Activated CD8-positive, alpha-beta T cell treated with anti-CD3 and anti-CD28 coated beads for 36 hours (primary cell): ENCODE results near the gene STYXL1. TPM values are rescaled to one million over a fixed set of nuclear protein-coding genes. Genes with fewer than 3 reads are reported as not detected.

ENCODE experiments used
- ATAC-seq: fragments of 200-7000 bp; cut with Tn5 transposase; one replicate; pipeline ENCODE4 v1.10.0; 2021; ENCODE audit warnings: mild to moderate bottlenecking, moderate library complexity
- CTCF ChIA-PET: fragments of 350-600 bp; sonication (Branson Sonifier 250); formaldehyde crosslinking; loops from one replicate; lab custom pipeline; 2021; ENCODE audit warnings: antibody characterized with exemption; lab: Charles Lee
- POLR2A ChIA-PET: fragments of 350-600 bp; sonication (Branson Sonifier 250); formaldehyde crosslinking; loops from one replicate; lab custom pipeline; 2021; ENCODE audit warnings: antibody characterized with exemption; lab: Charles Lee
- DNase-seq: peaks from one replicate; pipeline ENCODE4 v3.0.0-alpha.2; 2020
- H3K27ac Mint-ChIP-seq: one replicate; pipeline ENCODE4 v1.8.0; 2021; ENCODE audit warnings: mild to moderate bottlenecking, mixed read lengths
- H3K27me3 Mint-ChIP-seq: one replicate; pipeline ENCODE4 v1.8.0; 2021; ENCODE audit warnings: mixed read lengths
- H3K36me3 Mint-ChIP-seq: one replicate; pipeline ENCODE4 v1.8.0; 2021; ENCODE audit warnings: low read depth, mixed read lengths
- H3K4me1 Mint-ChIP-seq: one replicate; pipeline ENCODE4 v1.8.0; 2021; ENCODE audit warnings: low read depth, mixed read lengths
- H3K4me3 Mint-ChIP-seq: one replicate; pipeline ENCODE4 v1.8.0; 2021; ENCODE audit warnings: mild to moderate bottlenecking, moderate library complexity, mixed read lengths
- H3K9me3 Mint-ChIP-seq: one replicate; pipeline ENCODE4 v1.8.0; 2021; ENCODE audit warnings: mixed read lengths
- intact Hi-C: fragments of 100-400 bp; cut with micrococcal nuclease; formaldehyde crosslinking; loops from one replicate; pipeline ENCODE4 v1.10.0; 2022
- total RNA-seq, 2 experiments: library from RNA; stranded (reverse); gene quantifications; one replicate each; pipeline ENCODE4 v1.2.3, GENCODE V29; 2021
- TF ChIP-seq, protein P1 (sequence below): fragments of 200-600 bp; IDR thresholded peaks from one replicate; pipeline ENCODE4 v1.8.0; 2022; ENCODE audit warnings: antibody characterized with exemption, mild to moderate bottlenecking

Gene STYXL1
- total RNA-seq, 2 experiments from 2014 or later = 25.9 to 26.9 TPM

DNA sequence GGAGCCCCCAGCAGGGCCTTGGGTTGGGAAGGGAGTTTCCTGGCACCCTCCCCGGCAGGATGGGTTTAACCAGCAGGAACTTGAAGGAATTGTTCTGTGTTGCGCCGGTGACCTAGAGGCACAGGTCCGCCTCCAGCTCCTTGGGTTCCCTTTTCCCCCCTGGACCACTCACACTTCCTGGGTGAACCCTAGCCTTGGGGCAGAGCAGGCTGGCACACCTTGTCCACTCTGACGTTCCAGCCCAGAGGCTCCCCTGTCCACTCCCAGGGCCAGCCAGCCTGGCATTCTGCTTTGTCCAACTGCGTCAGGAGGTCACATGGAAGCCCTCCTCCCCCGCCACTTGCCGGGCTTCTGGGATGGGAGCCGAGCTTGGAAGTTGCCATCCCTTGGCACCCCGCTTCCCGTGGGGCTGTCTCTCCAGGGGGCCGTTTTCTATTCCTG lies 79.2 kb downstream of the STYXL1 start:
- H3K4me1 Mint-ChIP-seq = no peaks in the 10 kb centered on the region
- ATAC-seq (no peak), DNase-seq (no peak)
- H3K27me3 Mint-ChIP-seq = no peaks in the 10 kb centered on the region
- ChIA-PET CTCF (no interaction called here), POLR2A (no interaction called here)
- H3K9me3 Mint-ChIP-seq = no peaks in the 10 kb centered on the region
- intact Hi-C loops = no loop called here
- H3K27ac Mint-ChIP-seq = no peak overlapping the region
- no peak overlapping the region for H3K4me3 Mint-ChIP-seq
- peaks cover 7% of the 10 kb centered on the region for H3K36me3 Mint-ChIP-seq
- TF ChIP-seq, protein P1, sequence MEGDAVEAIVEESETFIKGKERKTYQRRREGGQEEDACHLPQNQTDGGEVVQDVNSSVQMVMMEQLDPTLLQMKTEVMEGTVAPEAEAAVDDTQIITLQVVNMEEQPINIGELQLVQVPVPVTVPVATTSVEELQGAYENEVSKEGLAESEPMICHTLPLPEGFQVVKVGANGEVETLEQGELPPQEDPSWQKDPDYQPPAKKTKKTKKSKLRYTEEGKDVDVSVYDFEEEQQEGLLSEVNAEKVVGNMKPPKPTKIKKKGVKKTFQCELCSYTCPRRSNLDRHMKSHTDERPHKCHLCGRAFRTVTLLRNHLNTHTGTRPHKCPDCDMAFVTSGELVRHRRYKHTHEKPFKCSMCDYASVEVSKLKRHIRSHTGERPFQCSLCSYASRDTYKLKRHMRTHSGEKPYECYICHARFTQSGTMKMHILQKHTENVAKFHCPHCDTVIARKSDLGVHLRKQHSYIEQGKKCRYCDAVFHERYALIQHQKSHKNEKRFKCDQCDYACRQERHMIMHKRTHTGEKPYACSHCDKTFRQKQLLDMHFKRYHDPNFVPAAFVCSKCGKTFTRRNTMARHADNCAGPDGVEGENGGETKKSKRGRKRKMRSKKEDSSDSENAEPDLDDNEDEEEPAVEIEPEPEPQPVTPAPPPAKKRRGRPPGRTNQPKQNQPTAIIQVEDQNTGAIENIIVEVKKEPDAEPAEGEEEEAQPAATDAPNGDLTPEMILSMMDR = no peak

DNA sequence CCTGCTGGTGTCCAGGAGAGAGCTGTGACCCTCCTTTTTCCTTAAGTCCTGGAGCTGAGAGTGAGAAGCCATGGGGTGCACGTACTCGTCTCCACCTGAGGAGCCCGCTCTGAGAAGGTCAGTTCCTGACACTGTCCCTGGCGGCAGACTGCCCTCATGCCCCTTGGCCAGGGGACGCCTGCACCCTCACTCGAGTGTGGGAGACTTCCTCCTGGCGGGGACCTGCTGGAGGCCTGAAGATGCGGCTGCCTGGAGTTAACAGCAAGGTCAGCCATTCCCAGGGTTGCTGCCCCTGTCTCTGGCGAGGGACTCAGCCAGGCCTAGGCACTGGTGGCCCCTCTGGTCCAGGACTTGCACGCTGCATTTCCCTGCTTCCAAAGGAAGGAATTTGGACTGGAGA lies 79.8 kb downstream of the STYXL1 start:
- no peak for DNase-seq
- Mint-ChIP-seq H3K9me3 (no peaks in the 10 kb centered on the region), H3K4me3 (no peak overlapping the region), H3K27ac (no peak overlapping the region), H3K4me1 (no peaks in the 10 kb centered on the region), H3K27me3 (no peaks in the 10 kb centered on the region), H3K36me3 (peaks cover 7% of the 10 kb centered on the region)
- POLR2A ChIA-PET = no interaction called here
- no peak for ATAC-seq
- CTCF ChIA-PET = no interaction called here
- TF ChIP-seq, protein P1 = no peak
- intact Hi-C loops = no loop called here

DNA sequence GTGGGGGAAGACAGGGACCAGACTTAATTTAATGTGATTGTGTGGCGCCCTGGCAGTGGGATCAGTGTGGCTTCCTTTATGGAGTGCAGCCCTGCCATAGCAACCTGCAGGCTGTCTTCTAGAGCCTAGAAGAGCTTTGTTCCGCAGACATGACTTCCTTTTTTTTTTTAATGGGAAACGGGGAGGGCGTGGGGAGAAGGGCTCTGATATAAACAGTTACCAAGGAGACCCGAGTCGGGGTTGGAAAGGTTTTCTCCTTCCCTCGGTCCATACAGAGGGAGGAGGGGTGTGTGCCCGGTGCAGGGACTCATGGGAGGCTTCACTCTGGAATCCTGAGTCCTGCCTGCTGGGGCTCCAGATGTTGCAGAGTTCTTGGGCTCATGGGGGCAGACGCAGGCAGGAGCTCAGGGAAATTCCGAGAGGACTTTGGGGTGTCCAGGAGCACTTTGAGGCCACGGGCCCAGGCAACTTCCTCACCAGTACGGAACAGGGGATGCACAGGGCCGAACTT lies 80.3 kb downstream of the STYXL1 start:
- no peak overlapping the region for H3K4me3 Mint-ChIP-seq
- no peak for ATAC-seq
- H3K27me3 Mint-ChIP-seq = no peaks in the 10 kb centered on the region
- TF ChIP-seq, protein P1 = no peak
- ChIA-PET POLR2A (no interaction called here), CTCF (interaction anchor here (0.6 kb wide), 1 partner anchor 25 kb away, joined by 4 read pairs; no protein-coding TSS in a partner anchor)
- H3K27ac Mint-ChIP-seq = no peak overlapping the region
- intact Hi-C loops = no loop called here
- H3K9me3 Mint-ChIP-seq = no peaks in the 10 kb centered on the region
- H3K4me1 Mint-ChIP-seq = no peaks in the 10 kb centered on the region
- DNase-seq = no peak
- H3K36me3 Mint-ChIP-seq = peaks cover 7% of the 10 kb centered on the region

DNA sequence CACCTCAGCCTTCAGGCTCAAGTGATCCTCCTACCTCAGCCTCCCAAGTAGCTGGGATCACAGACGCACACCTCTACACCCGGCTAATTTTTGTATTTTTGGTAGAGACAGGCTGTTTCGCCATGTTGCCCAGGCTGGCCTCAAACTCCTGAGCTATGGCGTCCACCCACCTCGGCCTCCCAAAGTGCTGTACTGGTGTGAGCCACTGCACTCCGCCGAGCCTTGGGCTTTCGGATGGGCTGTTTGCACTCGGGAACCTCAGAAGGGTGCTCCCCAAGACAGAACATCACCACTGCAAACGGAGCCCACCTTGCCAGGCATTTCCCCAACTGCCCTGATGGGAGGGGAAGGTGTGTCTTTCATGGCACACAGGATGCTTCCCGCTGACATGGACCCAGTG lies 80.7 kb downstream of the STYXL1 start:
- H3K4me3 Mint-ChIP-seq = no peak overlapping the region
- no peaks in the 10 kb centered on the region for H3K27me3 Mint-ChIP-seq
- ATAC-seq = no peak
- no peaks in the 10 kb centered on the region for H3K4me1 Mint-ChIP-seq
- no peaks in the 10 kb centered on the region for H3K9me3 Mint-ChIP-seq
- ChIA-PET CTCF (interaction anchor here (0.6 kb wide), 1 partner anchor 25 kb away, joined by 4 read pairs; no protein-coding TSS in a partner anchor), POLR2A (no interaction called here)
- intact Hi-C loops = no loop called here
- peaks cover 2% of the 10 kb centered on the region for H3K36me3 Mint-ChIP-seq
- no peak for DNase-seq
- TF ChIP-seq, protein P1 = no peak
- no peak overlapping the region for H3K27ac Mint-ChIP-seq

DNA sequence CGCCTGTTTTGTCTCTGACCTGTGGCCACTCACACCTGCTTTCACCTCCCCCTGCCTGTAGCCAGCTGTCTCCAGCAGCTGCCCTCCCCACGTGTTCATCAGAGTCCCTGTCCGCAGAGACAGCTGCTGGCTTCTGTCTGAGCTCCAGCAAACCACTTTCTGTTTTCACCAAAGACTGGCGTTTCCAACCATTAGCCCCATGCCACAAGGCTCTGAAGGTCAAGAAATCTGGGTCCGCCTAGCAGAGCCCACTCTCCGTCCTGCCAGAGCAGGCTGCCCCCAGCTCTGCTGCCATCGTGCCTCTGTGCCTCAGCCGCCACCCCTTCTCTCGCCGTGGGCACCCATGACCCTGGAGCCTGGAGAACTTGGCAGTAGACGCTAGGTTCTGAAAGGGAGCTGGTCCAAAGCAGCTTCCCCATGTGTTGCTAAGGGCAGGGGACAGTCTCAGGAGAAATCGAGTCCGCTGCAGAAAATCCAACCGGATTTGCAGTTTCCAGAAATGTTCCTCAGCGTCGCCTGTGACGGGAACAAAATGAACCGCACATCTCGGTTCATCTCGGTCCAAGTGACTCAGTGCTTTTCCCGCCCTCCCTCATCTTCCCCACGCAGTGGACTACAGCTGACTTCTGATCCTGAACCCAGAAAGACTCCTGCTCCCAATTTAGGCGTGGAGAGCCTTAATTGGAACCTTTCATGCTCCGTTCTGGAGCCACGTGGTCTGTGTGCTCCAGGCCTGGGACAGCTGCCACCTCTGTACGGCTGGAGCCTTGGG lies 81.4 kb downstream of the STYXL1 start:
- Mint-ChIP-seq H3K27me3 (no peaks in the 10 kb centered on the region), H3K27ac (no peak overlapping the region), H3K36me3 (no peaks in the 10 kb centered on the region), H3K4me1 (no peaks in the 10 kb centered on the region), H3K4me3 (no peak overlapping the region), H3K9me3 (no peaks in the 10 kb centered on the region)
- intact Hi-C loops = no loop called here
- TF ChIP-seq, protein P1 = no peak
- no peak for ATAC-seq
- ChIA-PET CTCF (no interaction called here), POLR2A (no interaction called here)
- DNase-seq = no peak
